ENCODE measurements around the gene LEAP2. TPM values are rescaled to one million over a fixed set of nuclear protein-coding genes. Genes with fewer than 3 reads are reported as not detected.

Gene LEAP2
- total and polyA plus RNA-seq, 5 donors from 2014 or later: 0.44 to 1.8 (median 1.4) TPM; not detected in 1

DNA sequence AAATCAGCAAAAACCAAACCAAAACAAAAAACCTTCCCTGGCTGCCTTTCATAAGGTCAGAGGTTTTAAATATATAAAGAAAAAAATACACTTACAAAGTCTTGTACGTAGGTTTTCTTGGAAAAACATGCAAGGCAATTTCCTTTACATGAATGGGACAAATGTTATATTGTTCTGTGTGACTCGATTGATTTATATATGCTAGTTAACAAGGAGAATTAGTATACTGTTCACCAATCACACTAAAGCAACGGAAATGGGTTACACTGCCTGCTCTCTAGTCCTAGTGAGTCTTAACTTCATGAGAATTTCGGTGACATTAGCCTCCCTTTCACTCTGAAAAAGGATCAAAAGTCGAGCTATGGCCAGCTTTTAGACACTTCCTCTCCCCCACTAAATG lies 12.7 kb upstream of the LEAP2 start:
- no peak overlapping the region for H3K4me3 Mint-ChIP-seq
- peaks cover 0 to 9% (median 5%) of the 10 kb centered on the region in 4 donors for H3K4me1 Mint-ChIP-seq
- ATAC-seq (ENCODE audit: low read depth in 2 of 2) (no peak), DNase-seq (no peak)
- no peaks in the 10 kb centered on the region for H3K36me3 Mint-ChIP-seq
- H3K9me3 ChIP-seq (ENCODE audit: control insufficient read depth in 2 of 2, low read length in 2 of 2): no peaks in the 10 kb centered on the region
- H3K27ac ChIP-seq (ENCODE audit: insufficient read depth, low read length, poor library complexity, severe bottlenecking): no peak overlapping the region
- H3K4me1 ChIP-seq (ENCODE audit: control insufficient read depth, insufficient read depth, low read length, poor library complexity, severe bottlenecking): peaks cover 3% of the 10 kb centered on the region
- H3K4me3 ChIP-seq (ENCODE audit: low read depth, low read length): no peak overlapping the region
- no peaks in the 10 kb centered on the region for H3K36me3 ChIP-seq (ENCODE audit: control insufficient read depth, insufficient read depth, low read length)
- H3K27ac Mint-ChIP-seq: no peak overlapping the region
- H3K27me3 Mint-ChIP-seq: peaks cover 25% of the 10 kb centered on the region
- no peaks in the 10 kb centered on the region for H3K9me3 Mint-ChIP-seq
- peaks cover 7% of the 10 kb centered on the region for H3K27me3 ChIP-seq (ENCODE audit: control insufficient read depth, insufficient read depth, low read length)

DNA sequence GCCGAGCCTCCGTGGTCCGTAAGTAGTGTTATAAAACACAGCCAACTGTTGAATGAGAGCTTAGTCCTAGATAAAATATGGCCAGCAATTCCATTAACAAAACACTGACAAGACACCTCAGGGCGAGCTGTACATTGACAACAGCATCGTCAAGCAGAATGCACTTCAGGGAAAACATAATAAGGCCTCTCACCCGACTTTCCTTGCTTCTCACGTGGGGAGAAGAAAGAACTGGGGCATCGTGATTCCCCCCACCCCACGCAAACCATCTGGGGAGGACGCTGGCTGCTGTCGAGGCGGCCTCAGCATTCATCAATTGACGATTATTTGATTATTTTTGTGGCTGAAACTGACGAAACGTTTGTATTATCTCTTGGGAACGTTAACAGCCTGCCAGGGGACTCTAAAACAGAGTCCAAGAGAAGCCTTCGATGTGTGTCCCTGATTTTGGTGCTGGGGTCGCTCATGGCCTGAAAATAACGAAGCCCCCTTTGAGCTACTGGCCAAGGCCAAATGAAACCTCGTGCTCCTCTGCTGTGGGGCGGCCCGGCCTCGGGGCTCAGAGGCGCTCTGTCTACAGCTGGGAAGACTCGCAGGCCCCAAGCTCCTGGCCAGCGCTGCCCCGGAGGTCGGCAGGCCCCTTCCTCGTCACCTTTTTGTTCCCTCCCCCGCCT lies 7.7 kb upstream of the LEAP2 start:
- H3K9me3 Mint-ChIP-seq: peaks cover 0 to 1% (median 0%) of the 10 kb centered on the region in 7 donors
- peaks cover 5% of the 10 kb centered on the region for H3K27me3 ChIP-seq (ENCODE audit: control insufficient read depth, insufficient read depth, low read length)
- peaks cover 23% of the 10 kb centered on the region for H3K36me3 Mint-ChIP-seq
- peak overlapping the region; percentile 96 for H3K27ac ChIP-seq (ENCODE audit: insufficient read depth, low read length, poor library complexity, severe bottlenecking)
- H3K4me1 ChIP-seq (ENCODE audit: control insufficient read depth, insufficient read depth, low read length, poor library complexity, severe bottlenecking): peaks cover 14% of the 10 kb centered on the region
- H3K9me3 ChIP-seq (ENCODE audit: control insufficient read depth in 2 of 2, low read length in 2 of 2): no peaks in the 10 kb centered on the region
- H3K4me3 Mint-ChIP-seq: peak overlapping the region; percentile 95 to 100 (median 99)
- H3K27ac Mint-ChIP-seq: peak overlapping the region; percentile 99 to 100 (median 100)
- peaks cover 12% of the 10 kb centered on the region for H3K27me3 Mint-ChIP-seq
- H3K4me3 ChIP-seq (ENCODE audit: low read depth, low read length): peak overlapping the region; percentile 64
- peaks cover 13% of the 10 kb centered on the region for H3K36me3 ChIP-seq (ENCODE audit: control insufficient read depth, insufficient read depth, low read length)
- peak; percentile 8 to 14 for ATAC-seq (ENCODE audit: low read depth in 2 of 2)
- H3K4me1 Mint-ChIP-seq: peaks cover 12 to 40% (median 19%) of the 10 kb centered on the region in 4 donors
- no peak for DNase-seq

DNA sequence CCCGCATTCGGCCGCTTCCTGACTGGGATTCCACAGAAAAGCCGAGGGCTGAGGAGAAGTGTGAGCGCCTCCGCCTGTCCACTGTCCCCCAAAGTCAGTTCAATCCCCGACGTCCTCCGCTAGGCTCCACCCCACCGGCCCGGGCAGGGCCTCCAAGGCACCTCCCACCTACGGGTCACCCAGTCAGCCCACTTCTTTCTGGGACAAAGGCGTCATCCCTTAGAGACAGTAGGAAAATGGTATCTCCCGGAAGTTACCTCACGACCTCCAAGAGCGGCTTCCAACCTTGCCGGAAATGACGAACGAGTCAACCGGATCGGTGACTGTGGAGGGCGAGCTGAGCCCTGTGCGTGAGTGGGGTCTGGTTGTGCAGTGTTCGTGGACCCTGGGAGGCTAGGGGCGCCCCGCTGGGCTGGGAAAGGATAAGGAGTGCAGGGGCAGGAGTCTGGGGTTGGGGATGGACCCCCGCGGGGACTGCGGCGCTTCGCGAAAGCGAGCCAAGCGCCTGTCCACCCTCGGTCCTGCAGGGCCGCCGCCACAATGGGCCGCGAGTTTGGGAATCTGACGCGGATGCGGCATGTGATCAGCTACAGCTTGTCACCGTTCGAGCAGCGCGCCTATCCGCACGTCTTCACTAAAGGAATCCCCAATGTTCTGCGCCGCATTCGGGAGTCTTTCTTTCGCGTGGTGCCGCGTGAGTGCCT lies 7.0 kb upstream of the LEAP2 start, which contains the start of the genes GDF9 and UQCRQ:
Gene GDF9 (minus strand): TSS at position 128 of the 704 bp plus-strand sequence. CDS start 1,936 bp downstream, outside the sequence.
Gene UQCRQ (plus strand): TSS at position 301 of the 704 bp plus-strand sequence. CDS start 240 bp downstream, at position 541.
- peak; percentile 93 to 99 (median 96) for DNase-seq
- H3K4me3 Mint-ChIP-seq: peak within 1 kb of the TSS; percentile 95 to 100 (median 99)
- H3K4me1 Mint-ChIP-seq: peaks cover 12 to 40% (median 19%) of the 10 kb centered on the region in 4 donors
- H3K36me3 ChIP-seq (ENCODE audit: control insufficient read depth, insufficient read depth, low read length): peaks cover 13% of the 10 kb centered on the region
- H3K9me3 ChIP-seq (ENCODE audit: control insufficient read depth in 2 of 2, low read length in 2 of 2): no peaks in the 10 kb centered on the region
- H3K27ac Mint-ChIP-seq: peak within 1 kb of the TSS; percentile 99 to 100 (median 100)
- peak within 1 kb of the TSS; percentile 64 for H3K4me3 ChIP-seq (ENCODE audit: low read depth, low read length)
- peaks cover 5% of the 10 kb centered on the region for H3K27me3 ChIP-seq (ENCODE audit: control insufficient read depth, insufficient read depth, low read length)
- peak; percentile 98 to 99 for ATAC-seq (ENCODE audit: low read depth in 2 of 2)
- H3K27me3 Mint-ChIP-seq: peaks cover 12% of the 10 kb centered on the region
- H3K36me3 Mint-ChIP-seq: peaks cover 23% of the 10 kb centered on the region
- peaks cover 0 to 1% (median 0%) of the 10 kb centered on the region in 7 donors for H3K9me3 Mint-ChIP-seq
- peak within 1 kb of the TSS; percentile 96 for H3K27ac ChIP-seq (ENCODE audit: insufficient read depth, low read length, poor library complexity, severe bottlenecking)
- peaks cover 14% of the 10 kb centered on the region for H3K4me1 ChIP-seq (ENCODE audit: control insufficient read depth, insufficient read depth, low read length, poor library complexity, severe bottlenecking)

DNA sequence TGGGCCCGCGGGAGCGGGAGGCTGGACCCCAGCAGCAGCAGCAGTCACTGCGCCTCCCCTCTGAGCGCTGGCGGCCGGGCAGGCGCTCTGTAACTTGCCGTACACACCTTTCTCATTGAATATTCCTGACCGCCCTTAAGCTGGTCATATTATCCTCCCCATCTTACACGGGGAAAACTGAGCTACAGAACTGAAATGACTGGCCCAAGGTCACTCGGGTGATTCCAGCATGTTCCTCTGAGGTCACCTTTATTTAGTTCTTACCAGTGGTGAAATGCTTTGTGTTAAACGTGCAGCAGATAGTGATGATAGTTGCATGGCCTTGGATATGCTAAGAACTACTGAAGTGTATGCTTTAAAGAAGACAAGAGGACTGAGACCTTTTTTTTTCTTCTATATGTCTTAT lies 6.4 kb upstream of the LEAP2 start:
- H3K36me3 Mint-ChIP-seq: peaks cover 23% of the 10 kb centered on the region
- peaks cover 13% of the 10 kb centered on the region for H3K36me3 ChIP-seq (ENCODE audit: control insufficient read depth, insufficient read depth, low read length)
- H3K27me3 ChIP-seq (ENCODE audit: control insufficient read depth, insufficient read depth, low read length): no peaks in the 10 kb centered on the region
- peak overlapping the region; percentile 96 for H3K27ac ChIP-seq (ENCODE audit: insufficient read depth, low read length, poor library complexity, severe bottlenecking)
- H3K4me1 ChIP-seq (ENCODE audit: control insufficient read depth, insufficient read depth, low read length, poor library complexity, severe bottlenecking): peaks cover 14% of the 10 kb centered on the region
- no peaks in the 10 kb centered on the region for H3K9me3 ChIP-seq (ENCODE audit: control insufficient read depth in 2 of 2, low read length in 2 of 2)
- peaks cover 12% of the 10 kb centered on the region for H3K27me3 Mint-ChIP-seq
- H3K4me1 Mint-ChIP-seq: peaks cover 12 to 40% (median 19%) of the 10 kb centered on the region in 4 donors
- peak overlapping the region; percentile 95 to 100 (median 99) for H3K4me3 Mint-ChIP-seq
- H3K9me3 Mint-ChIP-seq: peaks cover 0 to 1% (median 0%) of the 10 kb centered on the region in 7 donors
- no peak for DNase-seq
- no peak for ATAC-seq (ENCODE audit: low read depth in 2 of 2)
- peak overlapping the region; percentile 64 for H3K4me3 ChIP-seq (ENCODE audit: low read depth, low read length)
- peak overlapping the region; percentile 99 to 100 (median 100) for H3K27ac Mint-ChIP-seq

DNA sequence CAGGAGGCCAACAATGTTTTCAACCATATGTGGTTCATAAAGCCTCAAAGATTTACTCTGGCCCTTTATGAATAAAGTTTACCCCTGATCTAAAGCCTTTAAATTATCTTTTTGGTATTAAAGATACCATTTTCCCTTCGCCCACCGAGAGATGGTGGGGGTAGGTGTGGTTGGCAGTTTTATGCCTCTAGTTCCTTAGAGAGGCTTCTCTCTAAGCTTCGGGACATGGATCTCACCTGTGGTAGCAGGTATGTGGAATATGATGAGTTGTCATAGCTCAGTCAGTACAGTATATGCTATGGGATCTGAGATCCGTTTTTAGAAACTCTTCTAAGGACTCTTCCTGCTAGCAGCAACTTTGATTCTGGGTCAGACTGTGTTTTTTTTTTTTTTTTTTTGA lies 4.7 kb upstream of the LEAP2 start:
- H3K4me3 Mint-ChIP-seq: peak overlapping the region; percentile 66 to 100 (median 82)
- H3K36me3 Mint-ChIP-seq: peaks cover 27% of the 10 kb centered on the region
- H3K4me1 Mint-ChIP-seq: peaks cover 12 to 40% (median 20%) of the 10 kb centered on the region in 4 donors
- H3K9me3 Mint-ChIP-seq: peaks cover 0 to 1% (median 0%) of the 10 kb centered on the region in 7 donors
- Histone ChIP-seq H3K4me1 (ENCODE audit: control insufficient read depth, insufficient read depth, low read length, poor library complexity, severe bottlenecking) (peaks cover 14% of the 10 kb centered on the region), H3K27me3 (ENCODE audit: control insufficient read depth, insufficient read depth, low read length) (no peaks in the 10 kb centered on the region), H3K4me3 (ENCODE audit: low read depth, low read length) (no peak overlapping the region), H3K27ac (ENCODE audit: insufficient read depth, low read length, poor library complexity, severe bottlenecking) (peak overlapping the region; percentile 42), H3K9me3 (ENCODE audit: control insufficient read depth in 2 of 2, low read length in 2 of 2) (no peaks in the 10 kb centered on the region), H3K36me3 (ENCODE audit: control insufficient read depth, insufficient read depth, low read length) (peaks cover 15% of the 10 kb centered on the region)
- peaks cover 8% of the 10 kb centered on the region for H3K27me3 Mint-ChIP-seq
- ATAC-seq (ENCODE audit: low read depth in 2 of 2): no peak
- no peak for DNase-seq
- H3K27ac Mint-ChIP-seq: peak overlapping the region in 1 of 3 donors; percentile 99

DNA sequence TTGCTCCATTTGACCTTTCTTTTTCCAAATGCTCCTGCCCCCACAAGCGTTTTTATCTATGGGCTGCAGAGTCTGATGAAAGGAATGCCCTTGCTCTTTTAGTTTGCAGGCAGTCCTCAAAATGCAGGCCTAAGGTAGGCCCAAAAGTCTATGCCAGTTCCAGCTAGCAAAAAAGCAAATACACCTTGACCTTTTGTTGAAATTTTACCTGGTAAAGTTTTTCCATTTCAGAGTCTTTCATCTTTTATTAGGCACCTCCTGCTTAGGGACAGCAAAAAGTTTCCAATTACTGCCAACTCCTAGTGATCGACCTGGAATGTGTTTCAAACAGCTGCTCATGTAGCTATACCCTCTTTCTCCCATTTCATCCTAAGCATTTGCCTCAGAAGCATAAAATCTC lies 2.7 kb upstream of the LEAP2 start:
- Mint-ChIP-seq H3K4me1 (peaks cover 9 to 33% (median 16%) of the 10 kb centered on the region in 4 donors), H3K4me3 (peak overlapping the region in 2 of 4 donors; percentile 8 to 43), H3K36me3 (peaks cover 30% of the 10 kb centered on the region), H3K9me3 (peaks cover 0 to 1% (median 0%) of the 10 kb centered on the region in 7 donors), H3K27me3 (peaks cover 6% of the 10 kb centered on the region), H3K27ac (no peak overlapping the region)
- Histone ChIP-seq H3K4me1 (ENCODE audit: control insufficient read depth, insufficient read depth, low read length, poor library complexity, severe bottlenecking) (peaks cover 11% of the 10 kb centered on the region), H3K27ac (ENCODE audit: insufficient read depth, low read length, poor library complexity, severe bottlenecking) (no peak overlapping the region), H3K36me3 (ENCODE audit: control insufficient read depth, insufficient read depth, low read length) (peaks cover 15% of the 10 kb centered on the region), H3K9me3 (ENCODE audit: control insufficient read depth in 2 of 2, low read length in 2 of 2) (no peaks in the 10 kb centered on the region), H3K4me3 (ENCODE audit: low read depth, low read length) (no peak overlapping the region), H3K27me3 (ENCODE audit: control insufficient read depth, insufficient read depth, low read length) (no peaks in the 10 kb centered on the region)
- ATAC-seq (ENCODE audit: low read depth in 2 of 2) (no peak), DNase-seq (no peak)

DNA sequence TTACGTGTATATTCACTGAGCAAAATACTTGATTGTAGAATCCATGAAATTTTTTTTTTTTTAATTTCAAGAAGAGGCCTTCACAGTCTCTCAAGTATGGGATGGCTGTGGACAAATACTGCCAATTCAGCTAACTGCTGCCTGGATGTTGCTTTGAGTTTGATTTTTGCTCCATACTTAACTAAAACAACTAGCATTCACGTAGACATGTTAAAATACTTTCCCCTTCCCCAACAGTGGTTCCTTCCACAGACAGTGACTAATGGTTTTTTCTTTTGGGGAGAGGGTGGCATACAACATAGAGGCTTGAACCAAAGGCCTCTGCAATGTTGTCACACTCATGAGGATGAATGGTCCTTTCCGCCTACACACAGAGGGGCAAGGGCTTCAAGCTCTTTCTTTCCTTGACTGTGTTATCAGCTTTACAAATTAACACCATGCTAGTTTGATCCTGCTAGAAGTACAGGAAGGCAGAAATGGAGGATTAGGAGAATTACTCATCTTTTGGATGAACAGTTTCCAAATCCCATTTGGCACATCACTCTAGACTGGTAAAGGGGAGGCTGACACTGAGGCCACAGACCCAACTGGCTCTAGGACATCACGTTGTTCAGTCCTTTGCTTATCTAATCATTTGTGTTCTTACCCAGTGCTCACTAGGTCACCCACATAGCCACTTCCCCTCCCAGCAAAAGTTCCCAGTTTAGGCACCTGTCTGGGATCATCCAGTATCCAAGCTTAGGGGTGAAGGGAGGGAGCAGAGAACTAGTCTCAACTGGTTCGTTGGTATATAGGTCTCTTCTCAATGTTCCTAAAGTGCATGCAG lies 1.8 kb upstream of the LEAP2 start:
- Histone ChIP-seq H3K4me1 (ENCODE audit: control insufficient read depth, insufficient read depth, low read length, poor library complexity, severe bottlenecking) (peaks cover 6% of the 10 kb centered on the region), H3K27ac (ENCODE audit: insufficient read depth, low read length, poor library complexity, severe bottlenecking) (no peak overlapping the region), H3K9me3 (ENCODE audit: control insufficient read depth in 2 of 2, low read length in 2 of 2) (no peaks in the 10 kb centered on the region), H3K27me3 (ENCODE audit: control insufficient read depth, insufficient read depth, low read length) (no peaks in the 10 kb centered on the region), H3K4me3 (ENCODE audit: low read depth, low read length) (no peak overlapping the region), H3K36me3 (ENCODE audit: control insufficient read depth, insufficient read depth, low read length) (peaks cover 15% of the 10 kb centered on the region)
- no peak for DNase-seq
- Mint-ChIP-seq H3K36me3 (peaks cover 25% of the 10 kb centered on the region), H3K4me1 (peaks cover 5 to 26% (median 10%) of the 10 kb centered on the region in 4 donors), H3K27me3 (no peaks in the 10 kb centered on the region), H3K27ac (peak overlapping the region in 2 of 3 donors; percentile 20 to 68), H3K4me3 (no peak overlapping the region), H3K9me3 (no peaks in the 10 kb centered on the region)
- ATAC-seq (ENCODE audit: low read depth in 2 of 2): no peak
